GM18511 (cell line): Measurements from ENCODE around the gene SHFL.
A peak's percentile ranks its signal among the peaks of the same experiment; 100 is the strongest.

ENCODE experiments used
- ATAC-seq: cut with Tn5 transposase; IDR thresholded peaks from one replicate; pipeline ENCODE4 v1.9.1; 2021; ENCODE audit warnings: mild to moderate bottlenecking, moderate library complexity; ENCODE audit not compliant: unreplicated experiment

SHFL gene

DNA sequence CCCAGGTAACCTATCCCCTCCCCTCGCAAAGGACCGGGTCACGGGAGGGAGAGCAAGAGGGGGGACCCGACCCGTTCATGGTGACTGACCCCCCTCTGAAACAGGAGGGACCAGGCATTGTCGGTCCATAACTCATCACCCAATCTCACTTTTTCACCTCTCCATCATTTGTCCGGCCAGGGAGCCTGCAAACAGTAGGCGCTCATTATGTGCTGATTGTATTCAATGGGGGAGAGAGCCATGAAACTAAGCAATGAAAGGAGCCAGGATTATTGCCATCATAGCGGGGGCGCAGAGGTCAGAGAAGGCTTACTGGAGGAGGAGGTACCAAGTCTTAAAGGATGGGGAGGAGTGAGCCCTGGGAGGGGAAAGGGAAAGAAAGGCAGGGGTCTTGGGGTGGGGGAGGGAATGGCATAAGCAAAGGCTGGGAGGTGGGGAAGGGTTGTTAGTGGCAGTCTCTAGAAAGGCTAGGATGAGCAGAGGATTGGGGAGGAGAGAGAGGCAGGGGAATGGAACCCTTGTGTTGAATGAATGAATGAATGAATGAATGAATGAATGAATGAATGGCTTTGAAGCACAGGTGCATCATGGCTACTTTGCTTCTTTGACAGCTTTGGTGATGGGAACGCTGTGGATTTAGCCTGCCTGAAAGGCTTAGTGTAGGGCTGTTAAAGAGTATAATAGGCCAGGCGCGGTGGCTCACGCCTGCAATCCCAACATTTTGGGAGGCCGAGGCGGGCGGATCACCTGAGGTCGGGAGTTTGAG, 1.4 kb downstream of the SHFL start:
- no peak for ATAC-seq

DNA sequence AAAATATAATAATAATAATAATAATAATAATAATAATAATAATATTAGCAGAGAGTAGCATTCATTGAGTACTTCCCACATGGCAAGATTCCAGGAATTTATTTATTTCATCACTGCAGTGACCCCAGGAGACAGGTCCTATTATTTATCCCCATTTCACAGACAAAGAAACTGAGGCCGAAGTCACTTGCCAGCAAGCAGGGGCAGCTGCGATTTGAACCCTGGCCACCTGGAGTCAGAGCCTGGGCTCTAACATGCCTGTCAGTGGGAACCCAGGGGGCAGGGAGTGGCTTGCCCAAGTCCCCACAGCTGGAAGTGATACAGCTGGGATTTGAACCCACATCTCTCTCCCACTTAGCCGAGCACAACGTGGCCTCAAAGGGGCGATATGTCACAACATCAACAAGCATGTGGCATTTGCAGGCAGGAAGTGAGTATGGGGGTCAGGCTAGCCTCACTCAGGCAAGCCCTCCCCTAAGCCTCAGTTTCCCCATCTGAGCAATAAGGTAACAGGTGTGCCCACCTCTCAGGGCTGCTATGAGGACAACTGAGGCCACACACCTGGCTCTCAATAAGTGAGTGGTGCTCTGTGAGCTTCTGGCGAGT, 2.9 kb downstream of the SHFL start:
- no peak for ATAC-seq

- no peak for ATAC-seq
Observed at GRCh38 chr19:10089801-10090375, 3.8 kb downstream of the SHFL start.

- ATAC-seq = no peak
Observed at GRCh38 chr19:10091370-10091687, 5.2 kb downstream of the SHFL start.

- ATAC-seq = no peak
Observed at GRCh38 chr19:10091895-10092641, 6.0 kb downstream of the SHFL start.

- ATAC-seq = no peak
Observed at GRCh38 chr19:10092648-10093294, 6.7 kb downstream of the SHFL start.

DNA sequence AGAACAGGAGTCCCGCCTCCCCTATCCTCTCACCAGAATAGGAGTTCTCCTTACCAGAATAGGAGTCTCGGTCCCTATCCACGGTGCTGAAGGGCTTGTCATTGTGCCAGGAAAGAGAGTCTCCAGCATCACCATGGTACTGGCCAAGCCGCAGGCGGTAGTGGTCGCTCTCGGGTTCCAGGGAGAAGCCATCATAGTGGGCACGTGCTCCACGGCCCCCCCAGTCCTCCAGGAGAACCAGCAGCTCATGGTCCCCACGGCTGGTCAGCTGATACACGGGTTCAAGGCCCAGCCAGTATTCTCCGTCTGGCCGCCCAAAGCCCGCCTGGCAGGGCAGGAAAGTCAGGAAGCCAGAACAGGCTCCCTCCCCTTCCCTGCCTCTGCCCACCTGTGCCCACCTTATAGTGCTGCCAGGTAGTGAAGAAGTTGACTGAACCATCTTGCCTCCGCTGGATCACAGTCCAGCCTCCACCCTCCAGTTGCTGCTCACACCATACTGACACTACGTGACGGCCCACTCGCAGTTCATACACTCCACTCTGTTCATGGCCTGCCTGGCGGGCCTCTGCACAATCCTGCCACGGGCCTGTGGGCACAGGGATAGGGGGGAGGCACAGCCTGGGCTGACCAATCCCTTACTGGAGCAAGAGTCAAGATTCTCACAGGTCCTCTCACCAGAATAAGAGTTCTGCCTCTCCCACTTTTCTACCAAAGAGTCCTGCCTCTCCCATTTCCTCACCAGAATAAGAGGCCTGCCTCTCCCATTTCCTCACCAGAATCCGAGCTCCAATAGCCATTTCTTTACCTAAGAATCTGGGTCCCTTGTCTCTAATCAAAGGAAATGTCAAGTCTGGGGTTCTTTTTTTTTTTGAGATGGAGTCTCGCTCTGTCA, 7.4 kb downstream of the SHFL start:
- ATAC-seq = no peak

GRCh38 chr19:10095622-10095947, 9.5 kb downstream of the SHFL start:
- ATAC-seq = no peak

DNA sequence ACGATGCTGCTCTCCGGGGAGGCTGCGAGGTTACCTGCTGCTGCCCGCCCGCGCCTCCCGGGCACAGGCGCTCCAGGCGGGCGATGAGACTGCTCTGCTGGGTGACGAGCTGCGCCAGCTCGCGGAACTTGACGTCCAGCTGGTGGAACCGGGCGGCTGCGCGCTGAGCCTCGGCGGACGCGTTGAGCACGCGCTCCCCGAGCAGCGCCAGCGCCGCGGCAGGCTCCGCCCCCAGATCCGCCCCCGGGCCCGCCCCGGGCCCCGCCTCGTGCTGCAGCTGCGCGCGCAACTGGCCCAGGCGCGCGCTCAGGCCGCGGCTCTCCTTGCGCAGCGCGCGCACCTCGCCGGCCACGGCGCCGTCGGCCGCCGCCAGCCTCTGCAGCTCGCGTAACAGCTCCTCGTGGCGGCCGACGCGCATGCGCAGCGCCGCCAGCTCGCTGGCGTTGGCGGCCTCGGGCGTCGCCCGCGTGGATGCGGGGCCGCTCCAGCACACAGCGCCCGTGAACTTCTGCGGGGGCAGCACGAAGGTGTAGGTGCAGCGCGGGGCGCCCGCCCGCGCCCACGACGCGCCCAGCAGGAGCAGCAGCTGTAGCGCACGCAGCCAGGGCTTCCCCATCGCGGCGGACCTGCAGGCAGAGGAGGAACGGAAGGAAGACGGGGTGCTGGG, 10.0 kb downstream of the SHFL start:
- ATAC-seq = peak; percentile 78

- no peak for ATAC-seq
Observed at GRCh38 chr19:10096615-10096963, 10.5 kb downstream of the SHFL start.

- no peak for ATAC-seq
Observed at GRCh38 chr19:10100163-10100785, 14.2 kb downstream of the SHFL start.

DNA sequence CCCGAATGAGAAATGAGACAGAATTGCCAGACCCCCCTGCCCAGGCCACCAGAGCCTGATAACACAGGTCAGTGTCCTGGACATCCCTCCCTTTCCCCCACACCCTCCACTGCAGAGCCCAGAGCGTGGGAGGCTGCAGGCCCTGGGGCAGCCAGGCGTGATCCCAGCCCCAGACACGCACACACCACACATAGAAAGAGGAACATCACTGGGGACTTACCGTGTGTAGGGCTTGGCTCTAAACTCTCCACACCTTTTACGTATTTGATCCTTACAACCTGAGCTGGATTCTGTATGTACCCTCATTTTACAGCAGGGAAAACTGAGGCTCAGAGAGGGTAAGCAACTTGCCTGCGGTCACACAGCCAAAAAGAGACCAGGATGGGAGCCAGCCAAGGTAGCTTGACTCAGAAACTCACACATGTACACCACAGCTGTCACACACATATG, 16.7 kb downstream of the SHFL start:
- peak; percentile 34 for ATAC-seq

DNA sequence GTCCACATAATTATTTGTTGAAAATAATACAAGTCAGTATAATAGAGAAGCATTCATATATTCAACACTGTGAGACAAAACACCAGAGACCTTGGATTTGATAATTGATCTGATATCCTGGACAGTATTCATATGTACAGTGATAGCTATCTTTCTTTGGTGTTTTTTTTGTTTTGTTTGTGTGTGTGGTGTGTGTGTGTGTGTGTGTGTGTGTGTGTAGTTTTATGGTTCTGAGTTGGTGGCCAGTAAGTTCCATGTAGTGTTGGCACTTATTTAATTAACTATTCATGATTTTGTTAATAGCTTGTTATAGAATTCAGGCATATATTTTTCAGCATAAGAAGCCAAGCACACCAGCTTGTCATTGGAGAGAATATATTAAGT, 18.0 kb downstream of the SHFL start:
- no peak for ATAC-seq

DNA sequence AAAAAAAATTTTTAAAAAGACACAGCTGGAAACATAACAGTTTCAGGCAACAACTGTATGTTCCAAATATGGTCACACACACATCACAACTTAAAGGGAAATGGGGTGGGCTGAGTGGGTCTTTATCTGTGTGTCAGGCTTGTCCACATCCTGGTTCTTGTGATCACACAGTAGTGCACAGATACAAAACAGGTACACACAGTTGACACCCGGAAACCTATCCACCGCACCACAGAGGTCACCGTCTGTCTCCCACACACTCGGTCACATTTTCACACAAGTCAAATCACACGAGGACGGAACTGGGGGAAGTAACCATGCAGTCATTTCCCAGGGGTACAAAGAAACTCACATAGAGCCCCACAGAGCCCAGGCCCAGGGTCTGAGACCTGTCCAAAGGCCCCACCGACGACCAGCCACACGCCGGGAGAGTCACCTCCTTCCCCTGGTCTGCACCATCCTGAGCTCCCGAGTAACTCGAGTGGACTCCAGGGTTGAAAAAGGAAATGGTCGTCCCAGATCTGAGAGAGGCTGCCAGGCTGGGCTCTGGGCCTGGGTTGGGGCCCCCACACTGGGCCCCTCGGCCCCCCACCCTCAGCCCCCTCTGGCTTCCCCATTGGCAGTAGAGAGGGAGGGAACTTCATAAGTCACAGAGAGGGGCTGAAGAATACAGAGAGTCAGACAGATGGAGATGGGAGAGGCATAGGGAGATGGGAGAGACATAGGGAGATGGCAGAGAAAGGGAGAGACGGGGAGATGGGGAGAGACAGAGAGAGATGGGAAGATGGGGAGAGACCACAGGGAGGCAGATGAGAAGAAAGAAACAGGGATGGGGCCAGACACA, 18.8 kb downstream of the SHFL start:
- peak; percentile 37 for ATAC-seq

- peak; percentile 23 for ATAC-seq
Observed at GRCh38 chr19:10105509-10106099, 19.5 kb downstream of the SHFL start.

GRCh38 chr19:10106100-10106936, 20.2 kb downstream of the SHFL start, which contains the start of gene PPAN:
Gene PPAN, plus strand, starts transcription at chr19:10106362. Its CDS starts 33 bp downstream, at chr19:10106395.
- peak; percentile 51 for ATAC-seq

DNA sequence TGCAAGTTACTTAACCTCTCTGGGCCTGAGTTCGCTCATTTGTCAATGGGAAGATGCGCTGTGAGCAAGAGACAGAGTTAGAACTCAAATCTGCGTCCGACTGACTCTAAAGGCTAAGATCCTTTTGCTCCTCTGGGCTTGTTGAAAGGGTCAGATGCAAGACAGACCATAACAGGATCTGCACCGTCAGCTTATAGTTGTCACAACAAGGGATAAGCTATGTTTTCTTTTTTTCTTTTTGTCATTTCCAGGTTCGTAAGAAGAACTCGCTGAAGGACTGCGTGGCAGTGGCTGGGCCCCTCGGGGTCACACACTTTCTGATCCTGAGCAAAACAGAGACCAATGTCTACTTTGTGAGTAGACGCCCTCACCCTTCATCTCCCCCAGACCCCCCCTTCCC, 21.1 kb downstream of the SHFL start:
- no peak for ATAC-seq
